Measurements from ENCODE around the gene PFKFB1. TPM values are rescaled to one million over a fixed set of nuclear protein-coding genes. Genes with fewer than 3 reads are reported as not detected.

The PFKFB1 gene
- total and polyA plus RNA-seq, 9 of the 15 experiments (the other 6 are each of a cell fraction or from before 2014, with no cell fraction given), result 0.07 to 0.24 (median 0.15) TPM; not detected in 2

DNA sequence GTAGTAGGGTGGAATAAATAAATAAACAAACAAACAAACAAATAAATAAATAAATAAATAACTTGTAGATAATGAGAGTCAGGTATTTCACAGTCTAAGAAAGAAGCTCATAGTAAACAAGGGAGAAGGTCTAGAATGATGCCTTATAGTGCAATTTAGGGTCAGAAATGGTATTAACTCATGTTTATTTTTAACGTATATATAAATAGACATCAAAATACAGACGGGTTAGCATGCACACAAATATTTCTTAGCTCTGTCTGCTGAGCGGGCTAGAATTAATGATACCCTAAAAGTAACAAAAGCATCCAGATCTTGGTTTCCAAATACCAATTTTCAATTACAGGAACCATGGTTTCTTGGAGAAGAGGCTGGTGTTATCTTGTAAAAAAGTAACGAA lies 16.6 kb downstream of the PFKFB1 start (continued):
- TF ChIP-seq, protein P1, sequence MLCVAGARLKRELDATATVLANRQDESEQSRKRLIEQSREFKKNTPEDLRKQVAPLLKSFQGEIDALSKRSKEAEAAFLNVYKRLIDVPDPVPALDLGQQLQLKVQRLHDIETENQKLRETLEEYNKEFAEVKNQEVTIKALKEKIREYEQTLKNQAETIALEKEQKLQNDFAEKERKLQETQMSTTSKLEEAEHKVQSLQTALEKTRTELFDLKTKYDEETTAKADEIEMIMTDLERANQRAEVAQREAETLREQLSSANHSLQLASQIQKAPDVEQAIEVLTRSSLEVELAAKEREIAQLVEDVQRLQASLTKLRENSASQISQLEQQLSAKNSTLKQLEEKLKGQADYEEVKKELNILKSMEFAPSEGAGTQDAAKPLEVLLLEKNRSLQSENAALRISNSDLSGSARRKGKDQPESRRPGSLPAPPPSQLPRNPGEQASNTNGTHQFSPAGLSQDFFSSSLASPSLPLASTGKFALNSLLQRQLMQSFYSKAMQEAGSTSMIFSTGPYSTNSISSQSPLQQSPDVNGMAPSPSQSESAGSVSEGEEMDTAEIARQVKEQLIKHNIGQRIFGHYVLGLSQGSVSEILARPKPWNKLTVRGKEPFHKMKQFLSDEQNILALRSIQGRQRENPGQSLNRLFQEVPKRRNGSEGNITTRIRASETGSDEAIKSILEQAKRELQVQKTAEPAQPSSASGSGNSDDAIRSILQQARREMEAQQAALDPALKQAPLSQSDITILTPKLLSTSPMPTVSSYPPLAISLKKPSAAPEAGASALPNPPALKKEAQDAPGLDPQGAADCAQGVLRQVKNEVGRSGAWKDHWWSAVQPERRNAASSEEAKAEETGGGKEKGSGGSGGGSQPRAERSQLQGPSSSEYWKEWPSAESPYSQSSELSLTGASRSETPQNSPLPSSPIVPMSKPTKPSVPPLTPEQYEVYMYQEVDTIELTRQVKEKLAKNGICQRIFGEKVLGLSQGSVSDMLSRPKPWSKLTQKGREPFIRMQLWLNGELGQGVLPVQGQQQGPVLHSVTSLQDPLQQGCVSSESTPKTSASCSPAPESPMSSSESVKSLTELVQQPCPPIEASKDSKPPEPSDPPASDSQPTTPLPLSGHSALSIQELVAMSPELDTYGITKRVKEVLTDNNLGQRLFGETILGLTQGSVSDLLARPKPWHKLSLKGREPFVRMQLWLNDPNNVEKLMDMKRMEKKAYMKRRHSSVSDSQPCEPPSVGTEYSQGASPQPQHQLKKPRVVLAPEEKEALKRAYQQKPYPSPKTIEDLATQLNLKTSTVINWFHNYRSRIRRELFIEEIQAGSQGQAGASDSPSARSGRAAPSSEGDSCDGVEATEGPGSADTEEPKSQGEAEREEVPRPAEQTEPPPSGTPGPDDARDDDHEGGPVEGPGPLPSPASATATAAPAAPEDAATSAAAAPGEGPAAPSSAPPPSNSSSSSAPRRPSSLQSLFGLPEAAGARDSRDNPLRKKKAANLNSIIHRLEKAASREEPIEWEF (CRISPR knock-in tag; IDR thresholded peaks at IDR 0.05), result no peak
- TF ChIP-seq HINFP (tag; conservative IDR thresholded peaks at IDR 0.05; ENCODE audit: low read depth) (no peak), HMG20A (CRISPR knock-in tag; conservative IDR thresholded peaks at IDR 0.05) (no peak), TCF7 (IDR thresholded peaks at IDR 0.05; ENCODE audit: borderline replicate concordance) (no peak), HEY1 (CRISPR knock-in tag; IDR thresholded peaks at IDR 0.05; ENCODE audit: borderline replicate concordance) (no peak), ETS2 (tag; IDR thresholded peaks at IDR 0.05; ENCODE audit: borderline replicate concordance, poor library complexity, severe bottlenecking) (no peak), KAT2B (IDR thresholded peaks at IDR 0.05; ENCODE audit: low read depth, low read length) (no peak), ZNF140 (CRISPR knock-in tag; IDR thresholded peaks at IDR 0.05) (no peak), CTCF (IDR thresholded peaks at IDR 0.05 in 2 of 3, conservative IDR thresholded peaks at IDR 0.05 in 1 of 3; ENCODE audit: insufficient read depth in 2 of 3, low read depth in 1 of 3, low read length in 3 of 3) (no peak), XRCC5 (IDR thresholded peaks at IDR 0.05; ENCODE audit: low read depth, low read length) (no peak)
- TF ChIP-seq, protein P2, sequence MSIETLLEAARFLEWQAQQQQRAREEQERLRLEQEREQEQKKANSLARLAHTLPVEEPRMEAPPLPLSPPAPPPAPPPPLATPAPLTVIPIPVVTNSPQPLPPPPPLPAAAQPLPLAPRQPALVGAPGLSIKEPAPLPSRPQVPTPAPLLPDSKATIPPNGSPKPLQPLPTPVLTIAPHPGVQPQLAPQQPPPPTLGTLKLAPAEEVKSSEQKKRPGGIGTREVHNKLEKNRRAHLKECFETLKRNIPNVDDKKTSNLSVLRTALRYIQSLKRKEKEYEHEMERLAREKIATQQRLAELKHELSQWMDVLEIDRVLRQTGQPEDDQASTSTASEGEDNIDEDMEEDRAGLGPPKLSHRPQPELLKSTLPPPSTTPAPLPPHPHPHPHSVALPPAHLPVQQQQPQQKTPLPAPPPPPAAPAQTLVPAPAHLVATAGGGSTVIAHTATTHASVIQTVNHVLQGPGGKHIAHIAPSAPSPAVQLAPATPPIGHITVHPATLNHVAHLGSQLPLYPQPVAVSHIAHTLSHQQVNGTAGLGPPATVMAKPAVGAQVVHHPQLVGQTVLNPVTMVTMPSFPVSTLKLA (conservative IDR thresholded peaks at IDR 0.05), result no peak
- TF ChIP-seq, protein P3, sequence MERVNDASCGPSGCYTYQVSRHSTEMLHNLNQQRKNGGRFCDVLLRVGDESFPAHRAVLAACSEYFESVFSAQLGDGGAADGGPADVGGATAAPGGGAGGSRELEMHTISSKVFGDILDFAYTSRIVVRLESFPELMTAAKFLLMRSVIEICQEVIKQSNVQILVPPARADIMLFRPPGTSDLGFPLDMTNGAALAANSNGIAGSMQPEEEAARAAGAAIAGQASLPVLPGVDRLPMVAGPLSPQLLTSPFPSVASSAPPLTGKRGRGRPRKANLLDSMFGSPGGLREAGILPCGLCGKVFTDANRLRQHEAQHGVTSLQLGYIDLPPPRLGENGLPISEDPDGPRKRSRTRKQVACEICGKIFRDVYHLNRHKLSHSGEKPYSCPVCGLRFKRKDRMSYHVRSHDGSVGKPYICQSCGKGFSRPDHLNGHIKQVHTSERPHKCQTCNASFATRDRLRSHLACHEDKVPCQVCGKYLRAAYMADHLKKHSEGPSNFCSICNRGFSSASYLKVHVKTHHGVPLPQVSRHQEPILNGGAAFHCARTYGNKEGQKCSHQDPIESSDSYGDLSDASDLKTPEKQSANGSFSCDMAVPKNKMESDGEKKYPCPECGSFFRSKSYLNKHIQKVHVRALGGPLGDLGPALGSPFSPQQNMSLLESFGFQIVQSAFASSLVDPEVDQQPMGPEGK (CRISPR knock-in tag; IDR thresholded peaks at IDR 0.05; ENCODE audit: borderline replicate concordance), result no peak

Measured in K562 (cell line).